ENCODE data around the gene TSPAN16. TPM values are rescaled to one million over a fixed set of nuclear protein-coding genes. Genes with fewer than 3 reads are reported as not detected.
"Not testable (repeated sequence)": the region's sequence is repeated elsewhere in the genome, so short reads cannot be mapped to it uniquely, and the experiment has no call there.

TSPAN16 gene
- total RNA-seq, 2 experiments from 2014 or later, result not detected

GRCh38 chr19:11293433-11294389 lies 2.2 kb upstream of the TSPAN16 start:
- CTCF ChIA-PET, result interaction anchor here (0.6 to 1.2 kb wide), 8 partner anchors 13 to 189 kb away, joined by 3 to 4 read pairs (median 3); no protein-coding TSS in a partner anchor
- ATAC-seq, result peak; percentile 99
- POLR2A ChIA-PET, result no interaction called here
- peak; percentile 89 for DNase-seq
- Mint-ChIP-seq H3K4me1 (peaks cover 2% of the 10 kb centered on the region), H3K27ac (no peak overlapping the region), H3K36me3 (ENCODE audit: low read depth) (no peaks in the 10 kb centered on the region), H3K9me3 (ENCODE audit: low read depth) (no peaks in the 10 kb centered on the region), H3K4me3 (peak overlapping the region; percentile 38), H3K27me3 (peaks cover 27% of the 10 kb centered on the region)
- intact Hi-C loops (cut with DNase I, micrococcal nuclease), result loop anchor here (1.0 to 5.0 kb wide), 5 partner anchors 53 to 294 kb away; partner anchors contain the start of genes CCDC159 (in 1 of the 2), ELAVL3 (in 1 of the 2) and TMEM205 (in 1 of the 2)

DNA sequence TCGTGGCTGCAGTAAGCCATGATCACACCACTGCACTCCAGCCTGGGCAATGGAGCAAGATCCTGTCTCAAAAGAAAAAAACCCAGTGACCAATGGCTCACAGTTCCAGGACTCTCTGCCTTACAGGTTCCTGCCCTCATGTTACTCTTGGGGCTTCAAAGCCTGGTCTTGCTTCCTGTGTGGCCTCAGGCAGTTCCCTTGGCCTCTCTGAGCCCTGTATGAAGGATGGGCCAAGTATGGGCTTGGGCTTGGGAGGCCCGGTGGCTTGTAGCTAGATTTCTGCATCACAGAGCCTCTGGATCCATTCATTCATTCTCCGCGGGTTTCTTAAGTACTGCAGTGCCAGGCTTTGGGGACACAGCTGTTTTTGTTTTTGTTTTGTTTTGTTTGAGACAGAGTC lies 780 bp upstream of the TSPAN16 start:
- H3K27ac Mint-ChIP-seq, result no peak overlapping the region
- H3K4me1 Mint-ChIP-seq, result peaks cover 2% of the 10 kb centered on the region
- POLR2A ChIA-PET, result no interaction called here
- DNase-seq, result no peak
- peaks cover 22% of the 10 kb centered on the region for H3K27me3 Mint-ChIP-seq
- no peaks in the 10 kb centered on the region for H3K36me3 Mint-ChIP-seq (ENCODE audit: low read depth)
- H3K4me3 Mint-ChIP-seq, result no peak overlapping the region
- H3K9me3 Mint-ChIP-seq (ENCODE audit: low read depth), result no peaks in the 10 kb centered on the region
- no peak for ATAC-seq
- intact Hi-C loops (cut with DNase I, micrococcal nuclease), result no loop called here
- CTCF ChIA-PET, result interaction anchor here (0.6 kb wide), 2 partner anchors 63 to 123 kb away, joined by 3 to 4 read pairs; no protein-coding TSS in a partner anchor

GRCh38 chr19:11296264-11296663 lies 304 bp downstream of the TSPAN16 start:
- CTCF ChIA-PET, result interaction anchor here (0.7 to 0.9 kb wide), 3 partner anchors 12 to 100 kb away, joined by 3 read pairs; no protein-coding TSS in a partner anchor
- Mint-ChIP-seq H3K4me1 (peaks cover 2% of the 10 kb centered on the region), H3K4me3 (no peak overlapping the region), H3K9me3 (ENCODE audit: low read depth) (no peaks in the 10 kb centered on the region), H3K27me3 (peaks cover 17% of the 10 kb centered on the region), H3K36me3 (ENCODE audit: low read depth) (no peaks in the 10 kb centered on the region), H3K27ac (no peak overlapping the region)
- intact Hi-C loops (cut with DNase I, micrococcal nuclease), result no loop called here
- ATAC-seq (no peak), DNase-seq (no peak)
- POLR2A ChIA-PET, result no interaction called here

GRCh38 chr19:11299946-11300810 lies 4.2 kb downstream of the TSPAN16 start:
- POLR2A ChIA-PET, result no interaction called here
- Mint-ChIP-seq H3K9me3 (ENCODE audit: low read depth) (no peaks in the 10 kb centered on the region), H3K4me3 (no peak overlapping the region), H3K27ac (no peak overlapping the region), H3K27me3 (peaks cover 4% of the 10 kb centered on the region), H3K4me1 (no peaks in the 10 kb centered on the region), H3K36me3 (ENCODE audit: low read depth) (no peaks in the 10 kb centered on the region)
- DNase-seq, result no peak
- intact Hi-C loops (cut with DNase I, micrococcal nuclease), result no loop called here
- CTCF ChIA-PET, result interaction anchor here (0.9 to 1.4 kb wide), 2 partner anchors 57 to 182 kb away, joined by 3 read pairs; no protein-coding TSS in a partner anchor
- no peak for ATAC-seq

GRCh38 chr19:11300811-11301120 lies 4.8 kb downstream of the TSPAN16 start:
- intact Hi-C loops (cut with DNase I, micrococcal nuclease), result no loop called here
- Mint-ChIP-seq H3K4me3 (no peak overlapping the region), H3K27me3 (peaks cover 4% of the 10 kb centered on the region), H3K4me1 (no peaks in the 10 kb centered on the region), H3K36me3 (ENCODE audit: low read depth) (no peaks in the 10 kb centered on the region), H3K9me3 (ENCODE audit: low read depth) (no peaks in the 10 kb centered on the region), H3K27ac (no peak overlapping the region)
- no peak for ATAC-seq
- CTCF ChIA-PET, result no interaction called here
- POLR2A ChIA-PET, result no interaction called here
- no peak for DNase-seq

- no peak overlapping the region for H3K4me3 Mint-ChIP-seq
- H3K36me3 Mint-ChIP-seq (ENCODE audit: low read depth), result no peaks in the 10 kb centered on the region
- no peaks in the 10 kb centered on the region for H3K9me3 Mint-ChIP-seq (ENCODE audit: low read depth)
- no peak overlapping the region for H3K27ac Mint-ChIP-seq
- CTCF ChIA-PET, result interaction anchor here (0.7 kb wide), 1 partner anchor 87 kb away, joined by 3 read pairs; no protein-coding TSS in a partner anchor
- DNase-seq, result no peak
- POLR2A ChIA-PET, result no interaction called here
- no peaks in the 10 kb centered on the region for H3K4me1 Mint-ChIP-seq
- H3K27me3 Mint-ChIP-seq, result no peaks in the 10 kb centered on the region
- intact Hi-C loops (cut with DNase I, micrococcal nuclease), result no loop called here
- ATAC-seq, result no peak
Measured at GRCh38 chr19:11304936-11305335, 9.0 kb downstream of the TSPAN16 start.

DNA sequence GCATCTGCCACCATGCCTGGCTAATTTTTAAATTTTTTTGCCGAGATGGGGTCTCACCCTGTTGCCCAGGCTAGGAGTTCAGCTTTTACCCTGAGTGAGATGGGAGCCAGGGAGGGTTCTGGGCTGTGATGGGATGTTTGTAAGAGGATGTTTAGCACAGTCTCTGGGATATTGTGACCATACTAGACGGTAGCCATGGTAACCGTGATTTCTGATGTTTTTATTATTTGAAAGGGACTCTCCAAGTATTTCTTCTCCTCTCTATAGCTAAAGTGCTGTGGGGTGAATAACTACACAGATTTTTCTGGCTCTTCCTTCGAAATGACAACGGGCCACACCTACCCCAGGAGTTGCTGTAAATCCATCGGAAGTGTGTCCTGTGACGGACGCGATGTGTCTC lies 10.4 kb downstream of the TSPAN16 start:
- intact Hi-C loops (cut with DNase I, micrococcal nuclease), result no loop called here
- ChIA-PET POLR2A (no interaction called here), CTCF (interaction anchor here (1.5 kb wide), 1 partner anchor 12 kb away, joined by 3 read pairs; no protein-coding TSS in a partner anchor)
- no peak for DNase-seq
- no peak for ATAC-seq
- no peaks in the 10 kb centered on the region for H3K4me1 Mint-ChIP-seq
- no peaks in the 10 kb centered on the region for H3K9me3 Mint-ChIP-seq (ENCODE audit: low read depth)
- no peak overlapping the region for H3K4me3 Mint-ChIP-seq
- no peaks in the 10 kb centered on the region for H3K27me3 Mint-ChIP-seq
- no peaks in the 10 kb centered on the region for H3K36me3 Mint-ChIP-seq (ENCODE audit: low read depth)
- H3K27ac Mint-ChIP-seq, result no peak overlapping the region

- Mint-ChIP-seq H3K27me3 (peaks cover 12% of the 10 kb centered on the region), H3K4me1 (peaks cover 15% of the 10 kb centered on the region)
- H3K36me3 Mint-ChIP-seq (ENCODE audit: low read depth); intact Hi-C loops (cut with DNase I, micrococcal nuclease); H3K9me3 Mint-ChIP-seq (ENCODE audit: low read depth); H3K27ac Mint-ChIP-seq; DNase-seq; ATAC-seq; H3K4me3 Mint-ChIP-seq; POLR2A ChIA-PET: not testable (repeated sequence)
- CTCF ChIA-PET, result interaction anchor here (0.7 to 0.9 kb wide), 2 partner anchors 63 to 107 kb away, joined by 3 to 4 read pairs; no protein-coding TSS in a partner anchor
Measured at GRCh38 chr19:11320278-11320995, 24.5 kb downstream of the TSPAN16 start.

DNA sequence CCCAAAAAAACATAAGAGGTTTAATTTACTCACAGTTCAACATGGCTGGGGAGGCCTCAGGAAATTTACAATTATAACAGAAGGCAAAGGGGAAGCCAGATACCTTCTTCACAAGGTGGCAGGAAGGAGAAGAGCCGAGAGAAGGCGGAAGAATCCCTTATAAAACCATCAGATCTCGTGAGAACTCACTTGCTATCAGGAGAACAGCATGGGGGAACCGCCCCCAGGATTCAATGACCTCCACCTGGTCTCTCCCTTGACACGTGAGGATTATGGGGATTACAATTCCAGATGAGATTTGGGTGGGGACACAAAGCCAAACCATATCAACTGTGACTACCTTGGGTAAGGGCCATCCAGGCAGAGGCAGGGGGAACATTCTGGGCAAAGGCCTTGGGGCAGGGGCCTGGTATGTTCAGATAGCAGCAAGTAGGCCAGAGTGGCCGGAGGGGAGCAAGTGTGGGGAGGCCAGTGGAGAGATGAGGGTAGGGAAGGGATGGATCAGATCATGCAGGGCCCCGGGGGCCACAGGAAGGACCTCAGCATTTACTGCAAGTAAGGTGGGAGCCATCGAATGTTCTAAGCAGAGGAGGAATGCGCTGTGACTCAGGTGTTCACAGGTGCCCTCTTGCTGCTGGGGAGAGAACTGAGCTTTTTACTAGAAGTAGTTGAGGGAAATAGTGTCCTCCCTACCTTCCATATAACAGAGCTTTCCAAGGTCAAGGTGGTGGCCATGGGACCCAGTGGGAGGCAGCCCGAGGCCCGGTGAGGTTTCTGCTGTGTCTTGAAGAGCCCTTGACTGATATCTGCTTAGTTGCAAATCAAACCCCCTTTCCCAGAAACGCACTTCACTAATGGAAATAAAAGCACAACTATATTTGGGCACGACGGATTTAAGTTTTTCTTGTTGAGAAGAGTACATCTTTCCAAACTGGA lies 25.5 kb downstream of the TSPAN16 start:
- Mint-ChIP-seq H3K36me3 (ENCODE audit: low read depth) (no peaks in the 10 kb centered on the region), H3K4me3 (no peak overlapping the region), H3K27me3 (peaks cover 12% of the 10 kb centered on the region), H3K4me1 (peaks cover 15% of the 10 kb centered on the region), H3K9me3 (ENCODE audit: low read depth) (no peaks in the 10 kb centered on the region), H3K27ac (no peak overlapping the region)
- ChIA-PET CTCF (interaction anchor here (0.6 to 0.8 kb wide), 3 partner anchors 107 to 229 kb away, joined by 3 read pairs; partner anchors contain the start of gene PRKCSH), POLR2A (no interaction called here)
- DNase-seq (peak; percentile 13), ATAC-seq (no peak)
- intact Hi-C loops (cut with DNase I, micrococcal nuclease), result no loop called here

DNA sequence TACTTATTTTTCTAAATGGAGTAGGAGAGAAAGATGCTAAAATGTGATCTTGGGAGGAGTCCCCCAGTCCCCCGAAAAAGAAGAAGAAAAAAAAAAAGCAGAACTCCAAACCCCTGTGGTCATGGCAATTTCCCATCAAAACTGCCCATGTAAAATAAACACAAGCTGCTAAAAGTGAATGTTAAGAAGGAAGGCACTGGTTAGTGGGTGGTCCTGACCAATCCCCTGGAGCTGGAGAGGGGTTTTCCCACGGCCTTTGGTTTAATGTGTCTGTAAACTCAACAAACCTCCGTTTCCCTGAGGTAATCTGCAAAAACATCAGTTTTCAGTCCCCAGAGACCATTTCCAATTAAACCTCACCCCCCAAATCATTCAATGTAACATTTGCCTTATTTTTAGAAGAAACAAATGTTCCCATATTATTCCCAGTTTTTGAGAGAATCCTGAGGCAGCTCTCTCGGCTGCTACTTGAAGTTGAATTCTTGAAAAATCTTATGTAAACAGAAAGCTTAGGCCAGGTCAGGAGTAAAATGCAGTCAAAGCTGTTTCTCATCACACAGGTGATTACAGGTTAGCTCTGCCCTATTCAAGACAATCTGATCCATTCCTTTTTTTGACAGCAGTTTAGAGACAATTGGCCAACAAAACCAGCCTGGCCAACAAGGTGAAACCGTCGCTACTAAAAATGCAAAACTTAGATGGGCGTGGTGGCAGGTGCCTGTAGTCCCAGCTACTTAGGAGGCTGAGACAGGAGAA lies 26.5 kb downstream of the TSPAN16 start:
- Mint-ChIP-seq H3K36me3 (ENCODE audit: low read depth) (no peaks in the 10 kb centered on the region), H3K4me1 (peaks cover 15% of the 10 kb centered on the region), H3K9me3 (ENCODE audit: low read depth) (no peaks in the 10 kb centered on the region), H3K27ac (no peak overlapping the region), H3K4me3 (no peak overlapping the region), H3K27me3 (peaks cover 12% of the 10 kb centered on the region)
- ChIA-PET CTCF (interaction anchor here (0.6 to 1.0 kb wide), 4 partner anchors 58 to 203 kb away, joined by 3 to 4 read pairs (median 4); no protein-coding TSS in a partner anchor), POLR2A (no interaction called here)
- ATAC-seq (no peak), DNase-seq (no peak)
- intact Hi-C loops (cut with DNase I, micrococcal nuclease), result no loop called here
